Stromal cell of bone marrow (primary cell): ENCODE results near the gene CHAF1A.

Experiments
- DNase-seq: peaks from one replicate; pipeline ENCODE4 v3.0.0-alpha.2; 2012; ENCODE audit warnings: low read depth

The CHAF1A gene

DNA sequence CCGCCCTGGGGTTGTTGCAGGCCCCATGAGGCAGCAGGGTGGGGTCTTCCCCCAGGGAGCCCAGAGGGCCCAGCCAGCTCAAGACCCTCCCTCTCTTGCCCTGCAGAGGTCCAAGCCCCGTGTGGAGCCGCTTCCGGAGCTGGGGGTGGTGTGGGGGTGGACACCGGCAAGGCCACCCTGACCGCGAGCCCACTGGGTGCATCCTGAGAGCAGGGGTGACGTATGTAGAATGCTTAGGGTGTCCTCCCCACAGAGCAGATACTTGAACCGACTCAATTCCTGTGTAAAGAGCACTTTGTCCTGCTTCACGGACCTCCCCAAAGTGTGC lies 40.3 kb downstream of the CHAF1A start:
- no peak for DNase-seq

DNA sequence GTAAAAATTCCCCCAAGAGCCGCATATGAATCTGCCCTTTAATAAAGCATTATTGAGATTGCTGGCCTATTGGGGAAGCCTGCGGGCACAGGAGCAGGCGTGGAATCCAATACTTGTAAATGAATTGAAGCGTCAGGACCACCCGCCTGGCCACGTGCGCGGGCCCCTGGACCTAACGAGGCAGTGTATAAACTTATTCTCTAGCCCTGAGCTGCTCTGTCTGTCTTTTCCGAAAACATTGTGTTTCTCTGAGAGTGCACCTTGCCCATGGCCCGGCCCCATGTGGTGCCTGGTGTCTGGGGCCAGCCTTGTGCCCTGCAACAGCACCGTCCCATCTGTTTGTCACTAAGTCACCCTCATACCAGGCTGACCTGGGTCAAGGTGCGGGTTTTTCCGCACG lies 40.7 kb downstream of the CHAF1A start:
- DNase-seq, result no peak

DNA sequence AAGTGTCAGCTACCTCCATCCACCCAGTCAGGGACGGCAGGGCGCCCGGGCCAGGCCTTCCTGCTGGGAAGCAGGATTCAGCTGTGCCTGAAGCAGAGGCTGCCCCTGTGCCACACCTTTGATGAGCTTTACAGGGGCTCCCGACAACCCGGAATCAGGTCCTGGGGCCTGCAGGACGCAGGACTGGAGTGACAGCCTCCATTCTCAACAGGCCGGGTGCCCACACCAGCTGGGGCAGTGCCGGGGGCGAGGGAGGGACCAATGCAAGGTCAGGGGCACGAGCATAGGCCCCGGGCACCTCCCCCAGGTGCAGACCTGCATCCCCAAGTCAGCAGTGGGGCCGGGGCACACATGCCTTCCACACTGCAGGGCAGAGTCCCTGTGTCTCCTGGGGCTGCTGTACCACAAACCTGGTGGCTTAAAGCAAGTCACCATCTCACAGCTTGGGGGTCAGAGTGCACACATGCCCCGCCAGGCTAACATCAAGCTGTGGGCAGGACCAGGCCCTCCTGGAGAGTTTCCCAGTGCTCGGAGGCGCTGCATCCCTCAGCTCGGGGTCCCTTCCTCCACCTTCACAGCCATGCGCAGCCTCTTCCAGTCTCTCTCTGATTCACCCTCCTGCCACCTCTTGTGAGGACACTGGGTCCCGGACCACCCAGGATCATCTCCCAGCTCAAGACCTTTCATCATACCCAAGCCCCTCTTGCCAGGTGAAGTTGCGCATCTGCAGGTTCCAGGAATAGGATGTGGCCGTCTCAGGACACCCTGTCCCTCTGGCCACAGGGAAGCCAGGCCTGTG lies 41.7 kb downstream of the CHAF1A start:
- no peak for DNase-seq

DNA sequence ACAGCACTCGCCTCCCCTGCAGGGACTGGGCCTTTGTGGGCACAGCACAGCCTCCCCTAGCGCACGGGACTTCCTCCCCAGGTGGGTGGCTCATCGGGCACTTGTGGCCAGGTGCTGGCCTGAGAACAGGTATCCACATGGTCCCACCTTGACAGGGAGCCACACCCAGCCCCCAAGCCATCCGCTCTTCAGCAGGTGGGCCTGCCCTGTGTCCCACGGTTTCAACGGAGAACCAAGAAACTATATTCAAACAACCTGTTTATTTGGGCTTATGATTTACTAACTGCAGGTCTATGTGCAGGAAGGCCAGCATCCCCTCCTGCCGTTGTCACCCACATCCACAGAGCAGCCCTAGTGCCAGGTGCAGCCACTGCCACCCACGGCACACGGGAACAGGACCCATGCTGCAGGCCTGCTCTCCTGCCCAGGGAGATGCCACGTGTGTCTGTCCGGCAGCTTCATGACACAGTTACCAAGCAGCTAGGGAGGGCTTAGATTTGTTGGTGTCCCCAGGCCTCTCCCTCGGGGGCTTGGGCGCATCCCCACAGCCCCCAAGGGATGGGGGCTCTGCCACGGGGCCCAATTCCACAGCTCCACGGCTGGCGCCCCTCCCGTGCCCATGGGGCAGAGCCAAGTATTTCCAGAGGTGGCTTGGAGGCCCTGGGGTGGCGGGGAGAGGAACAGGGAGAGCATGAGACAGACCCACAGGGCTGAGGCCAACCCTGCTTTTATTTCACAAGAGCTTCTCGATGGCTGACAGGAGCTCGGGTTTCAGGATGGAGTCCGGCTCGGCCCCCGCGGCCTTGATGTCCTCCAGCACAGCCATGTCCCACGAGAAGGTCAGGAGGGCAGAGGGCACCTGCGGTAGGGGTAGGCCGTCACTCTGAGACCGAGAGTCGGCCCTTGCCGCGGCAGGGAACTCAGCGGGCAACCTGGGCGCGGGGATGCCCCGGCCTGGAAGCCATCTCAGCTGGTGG lies 42.6 kb downstream of the CHAF1A start:
- no peak for DNase-seq

DNA sequence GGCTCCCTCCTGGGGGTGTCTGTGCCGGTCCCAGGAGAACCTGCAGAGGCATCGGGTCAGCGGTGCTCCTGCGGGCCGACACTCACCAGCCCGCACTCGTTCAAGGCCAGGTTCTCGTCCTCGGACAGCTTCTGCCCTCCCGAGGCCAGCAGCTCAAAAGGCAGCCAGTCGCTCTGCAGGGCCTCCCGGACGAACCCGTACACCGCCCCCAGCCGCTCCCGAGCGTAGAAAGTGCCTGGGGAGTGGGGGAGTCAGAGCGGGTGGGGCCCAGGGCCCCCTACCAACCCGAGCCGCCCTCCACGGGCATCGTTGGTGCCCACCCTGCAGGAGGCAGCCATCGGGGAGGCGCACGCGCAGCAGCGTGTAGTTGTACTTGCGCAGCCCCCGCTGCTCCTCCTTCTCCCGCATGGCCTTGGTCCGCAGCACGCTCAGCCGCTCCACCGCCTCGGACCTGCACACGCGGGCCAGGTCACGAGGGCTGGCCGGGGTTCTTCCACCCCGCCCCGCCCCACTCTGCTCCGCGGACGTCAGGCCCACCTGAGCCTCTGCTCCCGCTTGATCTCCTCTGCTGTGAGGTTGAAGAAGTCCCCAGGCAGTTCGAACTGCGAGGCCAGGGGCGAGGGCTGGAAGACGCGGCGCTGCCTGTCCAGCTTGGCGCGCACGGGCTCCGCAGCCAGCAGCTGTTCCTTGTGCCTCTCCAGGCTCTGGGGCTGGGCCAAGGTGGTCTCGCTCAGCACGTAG lies 43.7 kb downstream of the CHAF1A start:
- DNase-seq, result no peak

DNA sequence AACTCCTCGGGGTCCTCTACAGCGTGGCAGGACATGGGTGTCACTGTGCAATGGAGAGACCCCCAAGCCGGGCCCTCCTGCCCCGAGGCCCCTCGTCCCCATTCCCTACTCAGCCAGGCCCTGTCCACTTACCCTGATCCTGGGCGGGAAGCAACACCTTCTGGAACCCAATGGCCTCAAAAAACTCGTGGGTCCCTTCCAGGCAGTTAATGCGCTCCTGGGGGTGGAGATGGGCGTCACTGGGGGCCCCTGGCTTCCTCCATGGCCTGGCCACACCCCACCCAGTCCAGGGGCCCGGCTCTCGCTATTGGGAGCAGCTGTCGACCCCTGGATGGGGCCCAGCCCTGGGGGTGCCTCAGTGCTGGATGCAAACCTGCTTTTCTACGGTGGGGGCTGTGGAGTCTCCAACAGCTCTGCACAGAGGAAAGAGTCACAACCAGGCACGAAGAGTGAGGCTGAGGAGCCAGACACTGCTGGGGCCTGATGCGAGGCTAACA lies 44.3 kb downstream of the CHAF1A start:
- no peak for DNase-seq

DNA sequence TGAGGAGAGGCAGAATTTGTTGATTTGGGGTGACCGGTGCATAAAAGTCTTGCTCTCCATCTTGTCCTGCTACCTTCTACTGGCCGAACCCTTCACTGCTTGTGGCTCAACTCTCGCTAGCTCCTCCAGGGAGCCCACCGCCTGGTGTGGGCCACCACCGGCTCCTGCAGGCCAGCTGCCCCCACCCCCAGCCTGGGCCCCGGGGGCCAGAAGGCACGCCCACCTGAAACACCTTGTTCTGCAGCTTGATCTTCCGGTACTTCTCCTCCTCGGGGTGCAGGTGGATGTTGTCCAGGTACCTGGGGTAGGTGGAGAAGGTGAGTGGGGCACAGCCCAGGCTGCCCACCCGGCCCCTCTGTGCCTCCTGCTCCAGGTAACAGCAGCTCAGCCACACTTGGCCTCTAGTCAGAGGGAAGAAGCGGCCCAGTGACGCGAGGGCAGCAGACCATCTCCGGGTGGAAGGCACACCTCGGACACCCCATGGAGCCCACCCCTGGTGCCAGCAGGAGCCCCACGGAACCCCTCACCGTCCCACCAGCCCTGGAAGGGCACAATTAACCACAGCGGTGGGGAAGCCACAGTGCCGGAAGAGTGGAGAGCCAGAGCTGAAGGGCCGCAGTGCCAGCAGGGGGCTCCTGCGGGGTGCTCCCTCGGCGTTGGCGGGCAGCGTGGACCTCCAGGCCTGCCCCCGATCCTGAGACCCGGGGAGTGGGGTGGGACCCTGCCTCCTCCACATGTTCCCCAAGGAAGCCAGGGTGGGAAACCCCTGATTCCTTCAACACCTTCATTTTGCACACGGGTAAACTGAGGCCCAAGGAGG lies 45.1 kb downstream of the CHAF1A start:
- no peak for DNase-seq

DNA sequence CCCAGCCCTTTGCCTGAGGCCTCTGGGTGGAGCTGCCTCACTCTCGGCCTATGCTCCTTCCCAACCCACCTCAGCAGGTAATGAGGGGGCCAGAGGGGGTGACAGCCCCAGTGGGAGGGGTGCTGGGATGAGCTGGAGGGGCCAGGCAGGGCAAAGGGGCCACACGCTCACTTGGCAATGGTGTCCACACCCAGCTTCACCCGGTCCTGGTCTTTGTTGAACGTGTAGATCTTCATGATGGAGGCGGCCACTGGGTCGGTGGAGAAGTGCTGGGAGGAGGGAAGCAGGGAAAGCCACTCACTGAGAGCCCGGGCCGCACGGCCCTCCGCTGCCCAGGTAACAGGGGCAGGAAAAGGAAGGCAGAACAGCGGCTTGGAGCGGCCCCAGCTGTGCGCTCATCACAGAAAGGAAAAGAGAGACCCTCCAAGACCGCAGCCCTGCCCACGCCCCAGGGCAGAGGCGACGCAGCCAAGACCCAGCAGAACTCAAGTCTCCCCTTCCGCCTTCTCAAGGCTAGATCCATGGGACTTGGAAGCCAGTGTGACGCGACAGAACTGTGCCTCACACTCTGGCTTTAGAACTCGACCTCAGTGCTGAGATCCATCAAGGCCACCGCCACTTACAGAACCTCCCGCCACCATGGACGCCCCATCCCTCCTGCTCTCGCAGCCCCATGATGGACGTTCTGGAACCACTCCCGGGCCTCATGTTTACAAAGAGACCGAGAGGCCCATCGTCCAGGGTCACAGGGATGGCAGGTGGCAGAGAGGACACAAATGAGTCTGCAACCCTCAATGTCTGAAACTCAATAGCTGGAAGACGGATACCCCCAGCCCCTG lies 45.9 kb downstream of the CHAF1A start:
- no peak for DNase-seq

DNA sequence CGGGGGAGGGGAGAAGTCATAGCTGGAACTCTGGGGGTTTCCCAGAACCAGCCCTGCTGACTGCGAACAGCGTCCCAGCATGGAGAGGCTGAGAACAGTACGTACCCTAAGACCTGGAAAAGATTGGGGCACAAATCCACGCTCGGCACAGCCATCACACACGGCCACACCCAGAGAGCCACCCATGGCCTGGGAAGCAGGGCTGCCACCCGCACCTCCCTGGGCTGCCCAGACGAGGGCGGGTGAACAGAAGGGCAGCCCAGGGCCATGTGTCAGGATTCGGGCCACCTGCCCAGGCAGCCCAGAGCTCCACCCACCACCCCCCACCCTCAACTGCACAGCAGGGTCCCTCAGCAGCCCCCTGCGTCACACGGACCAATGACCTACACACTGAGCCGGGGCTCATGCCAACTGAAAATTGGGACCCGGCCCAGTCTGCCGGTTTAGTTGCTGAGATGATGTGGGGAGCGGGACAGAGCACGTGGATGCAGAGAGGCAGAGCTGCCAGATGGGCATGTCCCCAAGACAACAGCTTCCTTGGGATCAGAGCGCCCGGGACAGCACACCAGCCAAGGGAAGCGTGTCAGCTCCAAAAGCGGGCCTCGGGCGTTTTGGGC lies 46.7 kb downstream of the CHAF1A start:
- DNase-seq, result no peak

DNA sequence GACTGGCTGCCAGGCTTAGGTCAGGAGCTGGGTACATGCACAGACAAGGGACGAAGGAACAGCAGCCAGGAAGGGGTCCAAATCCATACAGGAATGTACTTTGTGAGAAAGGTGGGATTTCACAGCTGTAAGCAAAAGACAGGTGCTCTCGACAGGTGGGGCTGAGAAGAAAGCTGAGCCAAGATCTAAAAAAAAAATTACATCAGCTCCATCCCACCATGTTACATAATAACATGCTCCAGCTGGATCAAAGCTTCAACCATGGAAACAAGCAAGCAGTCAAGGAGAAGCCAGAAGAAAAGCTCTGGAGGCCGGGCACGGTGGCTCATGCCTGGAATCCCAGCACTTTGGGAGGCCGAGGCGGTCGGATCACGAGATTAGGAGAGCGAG lies 47.2 kb downstream of the CHAF1A start:
- no peak for DNase-seq

DNA sequence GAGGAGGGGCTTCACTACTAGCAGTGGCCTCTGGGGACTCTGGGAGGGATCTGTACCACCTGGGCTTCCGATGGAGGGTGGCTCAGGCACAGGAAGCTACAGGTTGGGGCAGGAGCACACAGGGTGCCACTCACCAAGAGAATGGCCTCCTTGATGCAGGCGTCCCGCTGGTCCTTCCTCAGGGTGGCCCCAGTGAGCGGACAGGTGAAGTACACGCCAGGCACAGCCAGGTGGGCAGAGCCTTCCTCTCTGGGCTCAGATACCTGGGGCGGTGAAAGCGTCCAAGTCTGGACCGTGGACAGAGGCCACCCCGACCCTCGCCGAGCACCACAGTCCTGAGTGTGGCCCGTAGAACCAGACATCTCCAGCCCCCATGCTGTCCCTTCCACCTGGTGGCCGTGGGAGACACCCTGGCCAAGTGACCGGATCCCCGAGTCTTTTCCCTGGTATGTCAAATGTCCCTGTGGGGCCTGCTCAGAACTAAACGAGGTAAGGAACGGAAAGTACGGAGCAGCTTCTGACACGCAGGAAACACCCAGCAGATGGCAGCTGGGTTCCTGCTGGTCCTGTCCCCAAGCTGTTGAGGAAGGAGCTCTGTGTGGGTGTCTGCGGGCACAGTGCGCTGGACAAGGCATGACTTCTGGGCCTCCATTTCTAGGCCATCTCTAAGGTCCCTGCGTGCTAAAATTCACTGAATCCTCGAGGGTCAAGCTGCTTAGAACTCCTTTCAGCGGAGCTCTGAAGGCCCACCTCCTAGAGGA lies 50.0 kb downstream of the CHAF1A start:
- no peak for DNase-seq

DNA sequence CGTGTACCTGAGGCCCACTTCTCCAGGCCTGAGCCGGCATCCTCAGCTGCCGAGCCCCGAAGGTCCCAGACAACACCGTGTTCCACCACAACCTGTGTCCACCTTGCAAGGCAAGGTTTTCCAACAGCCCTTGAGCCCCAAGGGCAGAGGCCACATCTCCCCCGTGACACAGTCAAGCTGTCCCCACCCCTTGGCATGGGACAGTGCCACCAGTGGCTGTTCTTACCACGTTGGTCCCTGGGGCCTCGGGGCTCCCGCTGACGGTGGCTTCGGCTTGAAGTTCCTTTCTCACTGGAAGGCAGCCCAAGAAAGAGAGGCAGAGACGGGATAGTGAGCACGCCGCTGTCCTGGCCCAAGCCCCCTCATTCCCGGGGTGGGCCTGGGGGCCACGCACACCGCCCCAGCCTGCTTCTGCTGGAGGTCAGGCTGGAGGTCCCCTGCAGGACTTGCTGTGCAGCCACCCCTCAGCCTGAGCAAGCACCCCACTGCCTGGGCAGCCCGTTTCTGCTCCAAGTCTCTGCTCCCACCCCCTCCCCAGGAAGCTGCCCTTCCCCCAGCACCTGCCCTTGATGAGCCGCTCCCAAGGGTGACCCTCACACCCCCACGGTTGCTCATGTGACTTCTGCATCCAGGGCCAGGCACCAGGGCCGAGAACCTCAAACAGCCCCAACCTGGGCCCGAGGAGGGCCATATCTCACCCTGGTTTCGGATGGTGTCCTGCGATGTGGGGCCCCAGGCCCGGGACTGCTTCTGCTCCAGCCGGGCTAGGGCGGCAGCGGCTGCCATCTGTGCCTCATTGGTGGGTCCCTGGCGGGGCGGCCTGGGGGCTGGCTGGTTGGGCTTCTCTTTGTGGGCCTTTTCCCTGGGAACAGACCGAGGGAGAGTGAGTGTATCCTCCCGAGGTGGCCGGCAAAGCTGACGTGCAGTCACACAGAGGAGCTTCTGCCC lies 51.1 kb downstream of the CHAF1A start:
- no peak for DNase-seq

DNA sequence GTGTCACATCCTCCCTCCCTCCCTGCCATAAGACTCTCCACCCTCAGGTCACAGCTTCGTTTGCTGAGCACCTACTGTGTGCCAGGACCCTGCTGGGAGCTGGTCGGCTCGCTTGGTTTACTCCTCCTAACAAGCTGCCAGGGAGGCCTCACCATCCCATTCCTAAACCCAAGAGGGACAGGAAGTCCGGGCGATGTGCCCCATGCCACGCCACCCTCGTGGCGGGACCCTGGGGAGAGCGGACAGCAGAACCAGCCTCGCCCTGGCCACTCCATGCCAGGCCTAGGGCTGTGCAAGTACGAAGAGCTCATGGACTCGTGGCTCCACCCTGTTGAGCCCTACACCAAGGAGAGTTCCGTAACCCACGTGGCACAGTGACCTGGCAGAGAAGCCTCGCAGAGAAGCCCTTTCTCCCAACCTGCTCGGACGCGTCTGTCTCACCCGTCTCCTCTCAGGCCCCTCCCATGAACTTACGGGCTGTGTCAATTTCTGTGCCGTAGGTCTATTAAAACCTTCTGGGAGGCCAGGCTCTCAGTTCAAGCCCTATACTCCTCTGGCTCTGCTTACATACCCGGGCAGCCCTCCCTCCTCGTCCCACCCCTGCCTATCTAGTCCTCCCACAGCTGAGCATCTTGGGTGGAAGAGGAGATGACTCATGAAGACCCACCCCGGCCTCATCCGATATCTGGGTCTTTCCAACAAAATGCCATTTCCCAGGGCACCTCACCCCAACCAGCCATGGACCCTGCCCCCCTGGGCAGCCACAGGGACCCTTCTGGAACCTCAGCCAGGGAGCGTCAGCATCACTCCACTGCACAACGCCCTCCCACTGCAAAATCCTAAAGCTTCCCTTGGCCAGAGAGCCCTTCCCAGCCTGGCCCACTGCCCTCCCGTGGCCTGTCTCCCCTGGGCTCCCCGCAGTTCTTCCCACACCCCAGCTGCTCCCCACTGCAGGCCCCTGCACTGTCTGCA lies 52.6 kb downstream of the CHAF1A start:
- peak; percentile 41 for DNase-seq

DNA sequence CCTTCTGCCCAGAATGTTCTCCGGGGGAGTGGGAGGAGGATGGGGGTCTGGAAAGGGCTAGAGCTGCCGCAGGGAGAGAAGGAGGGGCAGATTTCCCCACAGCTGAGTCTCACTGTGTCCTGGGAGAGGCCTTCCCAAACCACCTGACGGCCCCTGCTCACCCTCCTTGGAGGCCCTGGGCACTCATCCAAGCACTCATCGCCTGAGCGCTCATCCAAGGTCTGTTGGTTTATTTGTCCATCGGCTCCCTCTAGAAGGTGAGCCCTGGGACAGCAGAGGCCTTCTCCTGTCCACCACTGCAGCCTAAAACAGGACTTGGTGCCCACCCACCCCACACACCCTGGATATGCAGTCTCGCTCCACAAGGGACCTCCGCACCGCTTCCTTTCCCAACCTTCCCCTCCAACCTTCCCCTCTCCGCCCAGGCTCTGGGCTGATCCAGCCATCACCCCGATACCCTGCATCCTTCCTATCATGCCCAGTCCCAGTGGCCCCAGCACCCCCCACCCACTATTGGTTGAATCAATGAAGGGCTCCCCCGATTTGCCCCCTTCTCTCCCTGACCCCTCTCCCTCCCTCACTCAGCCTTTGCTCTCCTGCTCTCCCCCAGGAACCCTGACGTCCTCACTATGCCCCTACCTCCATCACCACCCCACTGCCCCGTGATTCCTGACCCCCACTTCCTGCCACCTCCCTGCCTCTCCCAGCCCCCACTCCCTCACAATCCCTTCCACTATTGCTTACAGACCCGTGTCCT lies 53.5 kb downstream of the CHAF1A start:
- peak; percentile 51 for DNase-seq

DNA sequence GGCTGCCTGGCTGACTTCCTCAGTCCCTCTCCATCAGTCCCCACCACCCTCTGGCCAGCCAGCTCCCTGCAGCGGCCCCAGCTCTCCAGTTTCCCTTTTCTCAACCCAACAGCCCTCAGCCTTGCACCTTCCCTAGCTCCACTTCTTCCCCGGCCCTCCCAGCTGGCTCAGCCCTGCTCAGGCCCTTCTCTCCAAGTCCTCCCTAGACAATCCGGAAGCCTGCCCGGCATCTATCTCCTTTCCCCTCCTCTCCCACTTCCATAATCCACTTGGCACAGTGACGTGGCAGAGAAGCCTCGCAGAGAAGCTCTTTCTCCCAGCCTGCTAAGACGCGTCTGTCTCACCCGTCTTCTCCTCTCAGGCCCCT lies 54.0 kb downstream of the CHAF1A start:
- DNase-seq, result peak; percentile 56
